COLO668 (cell line): ENCODE measurements around the gene CDH4.

Experiments used
- DNase-seq: peaks from one replicate; lab custom pipeline; 2025; ENCODE audit not compliant: unreplicated experiment; lab: John Stamatoyannopoulos, UW

CDH4 gene

GRCh38 chr20:61594198-61594597 is 342.1 kb downstream of the CDH4 start:
- no peak for DNase-seq

- no peak for DNase-seq
Observed at GRCh38 chr20:61595216-61595615, 343.2 kb downstream of the CDH4 start.

GRCh38 chr20:61596687-61597330 is 344.7 kb downstream of the CDH4 start:
- DNase-seq = no peak

GRCh38 chr20:61597996-61598395 is 345.9 kb downstream of the CDH4 start:
- DNase-seq = no peak

- DNase-seq = no peak
Observed at GRCh38 chr20:61598586-61598985, 346.5 kb downstream of the CDH4 start.

- no peak for DNase-seq
Observed at GRCh38 chr20:61599061-61599531, 347.0 kb downstream of the CDH4 start.

DNA sequence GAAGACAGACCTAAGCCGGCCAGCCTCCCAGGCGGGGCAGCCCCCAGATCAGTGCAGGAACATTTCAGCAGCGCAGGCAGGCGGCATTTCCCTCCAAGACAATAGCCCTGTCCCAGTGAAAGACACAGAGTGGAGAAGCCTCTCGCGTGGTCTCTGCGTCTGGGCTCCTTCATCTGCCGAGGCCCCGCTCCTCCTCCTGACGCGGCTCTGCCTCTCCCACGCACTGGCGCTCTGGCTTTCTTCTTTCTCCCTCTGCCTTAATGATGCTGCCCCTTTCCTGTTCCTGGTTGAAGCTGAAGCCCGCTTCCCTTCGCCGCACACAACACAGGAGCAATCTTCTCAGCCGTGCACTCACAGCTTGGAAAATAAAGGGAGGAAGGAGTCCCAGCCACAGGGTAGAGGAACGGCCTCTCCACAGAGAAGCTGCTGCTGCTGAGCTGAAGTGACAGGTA is 347.5 kb downstream of the CDH4 start:
- DNase-seq = no peak

- DNase-seq = no peak
Observed at GRCh38 chr20:61600016-61600415, 348.0 kb downstream of the CDH4 start.

DNA sequence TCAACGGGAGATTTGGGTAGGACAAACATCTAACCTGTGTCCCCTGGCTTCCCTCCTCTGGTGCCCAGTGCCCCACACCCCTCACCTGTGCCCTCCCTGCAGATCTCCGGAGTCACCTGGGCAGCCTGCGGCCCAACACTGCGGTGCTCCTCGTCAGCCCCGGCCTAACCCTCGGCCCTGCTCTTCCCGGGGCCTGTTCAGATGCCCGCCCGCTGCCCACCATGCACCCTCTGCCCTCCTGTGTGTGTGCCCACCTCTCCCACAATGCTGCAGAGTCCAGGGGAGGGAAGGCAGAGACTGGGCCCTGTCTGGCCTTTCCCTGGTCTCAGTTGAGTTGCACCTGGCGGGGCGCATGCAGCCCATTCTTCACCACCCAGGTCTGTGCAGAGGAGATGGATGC is 349.3 kb downstream of the CDH4 start:
- DNase-seq = no peak

DNA sequence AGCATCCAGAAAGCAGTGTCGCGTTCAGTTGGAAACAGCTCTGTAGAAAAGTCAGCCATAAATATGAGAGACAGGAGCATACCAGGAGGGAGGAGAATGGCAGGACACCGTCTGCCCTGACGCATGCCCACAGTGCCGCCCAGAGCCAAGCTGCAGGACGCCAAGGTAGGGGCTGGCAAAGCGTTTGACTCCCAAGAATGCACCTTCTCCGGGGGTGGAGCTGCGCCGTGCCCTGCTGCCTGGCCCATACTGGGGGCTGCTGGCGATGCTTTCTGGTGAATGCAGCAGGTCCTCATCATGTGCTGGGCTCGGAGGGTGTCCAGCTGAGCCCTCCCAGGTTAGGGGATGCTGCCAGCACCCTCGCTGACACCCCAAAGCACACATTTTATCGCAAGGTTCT is 349.8 kb downstream of the CDH4 start:
- DNase-seq = no peak

DNA sequence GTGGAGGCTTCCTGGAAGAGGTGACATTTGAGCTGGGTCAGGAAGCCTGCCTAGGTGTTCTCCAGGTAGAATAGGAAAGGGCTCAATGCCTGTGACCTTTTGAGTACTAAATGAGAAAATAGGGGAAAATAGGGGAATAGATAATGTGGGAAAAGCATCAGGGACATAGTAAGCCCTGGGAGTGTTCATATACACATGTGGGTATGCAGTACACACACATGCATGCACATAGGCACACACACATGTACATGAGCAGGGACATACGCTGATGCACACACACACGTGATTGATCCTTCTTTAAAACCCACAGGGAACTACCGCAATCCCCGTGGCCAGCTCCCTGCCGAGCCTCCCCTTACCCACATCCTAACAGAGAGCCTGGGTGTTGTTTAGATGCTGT is 351.7 kb downstream of the CDH4 start:
- no peak for DNase-seq

GRCh38 chr20:61604549-61604948 is 352.5 kb downstream of the CDH4 start:
- no peak for DNase-seq

- DNase-seq = no peak
Observed at GRCh38 chr20:61605283-61605682, 353.2 kb downstream of the CDH4 start.

- no peak for DNase-seq
Observed at GRCh38 chr20:61605862-61606557, 353.9 kb downstream of the CDH4 start.

DNA sequence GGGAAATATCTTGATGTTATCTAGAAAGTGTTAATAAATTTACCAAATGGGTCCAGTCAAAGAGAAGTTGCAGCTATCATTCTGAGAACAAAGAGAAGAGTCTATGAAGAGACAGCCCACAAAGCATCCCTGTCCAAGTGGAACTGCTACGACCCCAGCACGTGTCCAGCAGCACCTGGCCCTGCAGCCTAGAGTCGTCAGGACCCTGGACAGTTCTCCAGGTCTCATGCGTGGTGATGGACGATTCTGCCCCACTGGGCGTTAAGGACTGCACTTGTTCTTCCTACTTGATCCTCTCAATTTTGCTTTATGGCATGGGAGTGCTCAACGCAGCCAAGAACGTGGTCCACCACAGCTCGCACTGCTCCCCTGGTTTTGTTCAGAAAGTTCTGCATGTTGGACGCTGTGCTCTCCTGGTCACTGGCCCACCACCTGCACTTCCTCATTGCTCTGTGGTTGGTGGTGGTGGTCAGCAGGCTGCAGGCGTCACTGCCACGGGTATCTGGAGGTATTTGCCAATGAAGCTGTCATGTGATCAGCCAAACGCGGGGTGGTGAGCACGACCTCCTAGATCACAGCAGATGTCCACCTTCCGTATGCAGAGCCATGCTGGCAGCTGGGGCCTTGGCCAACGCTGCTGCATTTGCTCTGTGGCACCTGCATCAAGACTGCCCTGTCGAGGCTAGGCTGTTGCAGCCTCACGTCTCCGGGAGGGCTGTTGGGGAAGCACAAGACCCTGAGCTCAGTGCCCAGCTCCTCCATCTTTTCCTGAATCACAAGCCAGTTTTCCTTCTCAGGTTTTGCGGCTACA is 356.4 kb downstream of the CDH4 start:
- no peak for DNase-seq

DNA sequence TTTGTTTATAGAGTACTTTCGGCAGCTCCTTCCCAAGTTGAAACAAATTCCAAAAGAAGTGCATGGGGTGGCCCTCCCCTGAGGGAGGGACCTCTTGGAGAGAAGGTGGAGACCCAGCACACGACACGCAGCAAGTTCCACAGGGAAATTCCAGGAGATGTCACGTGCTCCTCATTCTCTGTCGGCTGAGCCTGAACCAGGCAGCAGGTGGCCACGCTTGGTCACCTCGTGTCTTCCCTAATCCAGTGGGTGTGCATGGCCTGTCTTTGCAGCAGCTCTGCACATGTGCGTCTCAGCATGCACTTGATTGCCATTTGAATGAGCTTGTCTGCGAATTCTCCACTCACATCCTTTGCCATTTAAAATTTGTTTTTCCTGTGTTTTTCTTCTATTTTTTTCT is 357.4 kb downstream of the CDH4 start:
- DNase-seq = no peak

- DNase-seq = no peak
Observed at GRCh38 chr20:61611401-61612180, 359.5 kb downstream of the CDH4 start.

- DNase-seq = no peak
Observed at GRCh38 chr20:61613917-61614705, 362.1 kb downstream of the CDH4 start.

GRCh38 chr20:61614706-61615100 is 362.6 kb downstream of the CDH4 start:
- no peak for DNase-seq

GRCh38 chr20:61615806-61616205 is 363.7 kb downstream of the CDH4 start:
- DNase-seq = no peak
